SK-N-SH (cell line): ENCODE measurements around the gene ERC1. TPM values are rescaled to one million over a fixed set of nuclear protein-coding genes. Genes with fewer than 3 reads are reported as not detected.

ENCODE experiments used
- CTCF ChIA-PET: fragments of 300-600, 350-600 bp; formaldehyde crosslinking; extraction: SDS; loops from one replicate; lab custom pipeline; 2021; lab: Yijun Ruan, JAX
- POLR2A ChIA-PET: fragments of 350-600 bp; sonication (Branson Sonifier 250); formaldehyde crosslinking; extraction: SDS; loops from one replicate; lab custom pipeline; 2020; ENCODE audit warnings: antibody characterized with exemption, inconsistent platforms; lab: Yijun Ruan, JAX
- DNase-seq: peaks from one replicate; pipeline ENCODE4 v3.0.0; 2012
- H2AFZ ChIP-seq: fragments of 200-600 bp; sonication (generic); 2 replicates; pipeline ENCODE4 v1.8.1; 2016; ENCODE audit warnings: antibody characterized with exemption, mild to moderate bottlenecking, low read depth
- H3F3A ChIP-seq: fragments of 200-600 bp; sonication (generic); replicated peaks from 2 replicates; pipeline ENCODE3; 2016; ENCODE audit warnings: antibody characterized with exemption, mild to moderate bottlenecking; ENCODE audit not compliant: insufficient read depth
- H3K27ac ChIP-seq, 2 experiments: fragments of 200-500 bp in 1 of 2; fragments of 200-600 bp in 1 of 2; sonication (Bioruptor generic) in 1 of 2; sonication (generic), shearing (Covaris generic) in 1 of 2; 2 replicates each; pipeline versions ENCODE4 v1.5.1 to v1.6.1; 2014 to 2016; ENCODE audit warnings: low read depth in 2 of 2, inconsistent platforms in 1 of 2, low read length in 1 of 2, mild to moderate bottlenecking in 1 of 2, mixed read lengths in 1 of 2
- H3K27me3 ChIP-seq: fragments of 200-600 bp; sonication (generic), shearing (Covaris generic); 2 replicates; pipeline ENCODE4 v1.6.1; 2016; ENCODE audit warnings: mixed run types; ENCODE audit not compliant: insufficient read depth
- H3K36me3 ChIP-seq, 2 experiments: fragments of 200-500 bp in 1 of 2; fragments of 200-600 bp in 1 of 2; sonication (Bioruptor generic) in 1 of 2; sonication (generic) in 1 of 2; replicated peaks in 1 of 2; 2 replicates each; pipeline versions ENCODE3 to v1.5.1; 2014 to 2016; ENCODE audit warnings: low read length in 1 of 2, mild to moderate bottlenecking in 1 of 2; ENCODE audit not compliant: insufficient read depth in 2 of 2, control insufficient read depth in 1 of 2
- H3K4me1 ChIP-seq, 2 experiments: fragments of 200-500 bp in 1 of 2; fragments of 200-600 bp in 1 of 2; sonication (Bioruptor generic) in 1 of 2; sonication (generic), shearing (Covaris generic) in 1 of 2; 2 replicates each; pipeline versions ENCODE4 v1.5.1 to v1.6.1; 2014 to 2016; ENCODE audit warnings: low read depth in 1 of 2, low read length in 1 of 2, mixed run types in 1 of 2; ENCODE audit not compliant: insufficient read depth in 2 of 2, control insufficient read depth in 1 of 2
- H3K4me2 ChIP-seq: fragments of 200-600 bp; sonication (generic), shearing (Covaris generic); 2 replicates; pipeline ENCODE4 v1.6.1; 2017; ENCODE audit warnings: mixed run types
- H3K4me3 ChIP-seq, 2 experiments: fragments of 200-500 bp in 1 of 2; fragments of 200-600 bp in 1 of 2; sonication (Bioruptor generic) in 1 of 2; sonication (generic), shearing (Covaris generic) in 1 of 2; 2 replicates each; pipeline versions ENCODE4 v1.5.1 to v1.8.1; 2014 to 2016; ENCODE audit warnings: low read depth in 2 of 2, inconsistent platforms in 1 of 2, low read length in 1 of 2, mild to moderate bottlenecking in 1 of 2, mixed read lengths in 1 of 2, moderate library complexity in 1 of 2
- H3K79me2 ChIP-seq: fragments of 200-600 bp; sonication (generic); 2 replicates; pipeline ENCODE4 v1.8.1; 2017; ENCODE audit warnings: mild to moderate bottlenecking; ENCODE audit not compliant: insufficient read depth
- H3K9ac ChIP-seq: fragments of 200-600 bp; sonication (generic); 2 replicates; pipeline ENCODE4 v1.6.1; 2017; ENCODE audit warnings: mixed run types
- H3K9me2 ChIP-seq: fragments of 200-600 bp; sonication (generic); 2 replicates; pipeline ENCODE4 v1.6.1; 2017; ENCODE audit warnings: mixed run types
- H3K9me3 ChIP-seq: fragments of 200-600 bp; sonication (generic); 2 replicates; pipeline ENCODE4 v1.6.1; 2017; ENCODE audit warnings: mixed run types, mild to moderate bottlenecking, moderate library complexity
- H4K20me1 ChIP-seq: fragments of 200-600 bp; sonication (generic); 2 replicates; pipeline ENCODE4 v1.6.1; 2017; ENCODE audit warnings: mild to moderate bottlenecking, mixed run types; ENCODE audit not compliant: insufficient read depth
- ELF1 ChIP-seq: IDR thresholded peaks from 2 replicates; pipeline ENCODE4 v1.4.0; 2012
- EP300 ChIP-seq, 2 experiments: IDR thresholded peaks; 2 replicates each; pipeline versions ENCODE4 v1.4.0 to v1.6.1; 2012; ENCODE audit warnings: borderline replicate concordance in 1 of 2, low read depth in 1 of 2, low read length in 1 of 2
- EZH2phosphoT487 ChIP-seq: fragments of 200-600 bp; sonication (generic); IDR thresholded peaks from 2 replicates; pipeline ENCODE4 v1.6.1; 2017; ENCODE audit warnings: low read depth, mixed run types, mild to moderate bottlenecking, antibody characterized with exemption, moderate library complexity, borderline replicate concordance
- FOSL2 ChIP-seq: IDR thresholded peaks from 2 replicates; pipeline ENCODE4 v1.4.0; 2012; ENCODE audit warnings: low read depth, mild to moderate bottlenecking, moderate library complexity, borderline replicate concordance
- GABPA ChIP-seq: IDR thresholded peaks from 2 replicates; pipeline ENCODE4 v1.4.0; 2012; ENCODE audit warnings: low read depth, mild to moderate bottlenecking
- JUND ChIP-seq: IDR thresholded peaks from 2 replicates; pipeline ENCODE4 v1.4.0; 2012
- NFIC ChIP-seq: IDR thresholded peaks from 2 replicates; pipeline ENCODE4 v1.4.0; 2012; ENCODE audit warnings: borderline replicate concordance
- RXRA ChIP-seq: IDR thresholded peaks from 2 replicates; pipeline ENCODE4 v1.4.0; 2012; ENCODE audit warnings: low read depth, mild to moderate bottlenecking, borderline replicate concordance
- SIN3A ChIP-seq: IDR thresholded peaks from 2 replicates; pipeline ENCODE4 v1.6.1; 2012; ENCODE audit warnings: low read depth, mild to moderate bottlenecking, low read length, moderate library complexity, borderline replicate concordance
- TCF12 ChIP-seq: IDR thresholded peaks from 2 replicates; pipeline ENCODE4 v1.4.0; 2012
- TEAD4 ChIP-seq: IDR thresholded peaks from 2 replicates; pipeline ENCODE4 v1.4.0; 2012; ENCODE audit warnings: mild to moderate bottlenecking, borderline replicate concordance; ENCODE audit not compliant: insufficient read depth
- WGBS: methylation state at CpG from one replicate; pipeline ENCODE4 v1.1.6; 2017; ENCODE audit warnings: low lambda C conversion rate; 5-methylcytosine and 5-hydroxymethylcytosine counted together
- polyA plus RNA-seq, 3 experiments: library from polyadenylated mRNA; depleted of rRNA; stranded (reverse); fragments of >200 nt; gene quantifications; 2 replicates each; pipeline ENCODE4 v1.2.3, GENCODE V29; 2012
- TF ChIP-seq, protein P1 (sequence below): IDR thresholded peaks from 2 replicates; pipeline ENCODE4; 2012
- TF ChIP-seq, protein P2 (sequence below): IDR thresholded peaks from 2 replicates; pipeline ENCODE4 v1.4.0; 2012; ENCODE audit warnings: low read depth, borderline replicate concordance
- TF ChIP-seq, protein P3 (sequence below): fragments of 150-350 bp; IDR thresholded peaks from 2 replicates; pipeline ENCODE4 v1.6.1; 2016; ENCODE audit warnings: mild to moderate bottlenecking, low read depth, low read length

Gene ERC1
- polyA plus RNA-seq, 1 of the 3 experiments (the other 2 are of a cell fraction), result 7.5 TPM

DNA sequence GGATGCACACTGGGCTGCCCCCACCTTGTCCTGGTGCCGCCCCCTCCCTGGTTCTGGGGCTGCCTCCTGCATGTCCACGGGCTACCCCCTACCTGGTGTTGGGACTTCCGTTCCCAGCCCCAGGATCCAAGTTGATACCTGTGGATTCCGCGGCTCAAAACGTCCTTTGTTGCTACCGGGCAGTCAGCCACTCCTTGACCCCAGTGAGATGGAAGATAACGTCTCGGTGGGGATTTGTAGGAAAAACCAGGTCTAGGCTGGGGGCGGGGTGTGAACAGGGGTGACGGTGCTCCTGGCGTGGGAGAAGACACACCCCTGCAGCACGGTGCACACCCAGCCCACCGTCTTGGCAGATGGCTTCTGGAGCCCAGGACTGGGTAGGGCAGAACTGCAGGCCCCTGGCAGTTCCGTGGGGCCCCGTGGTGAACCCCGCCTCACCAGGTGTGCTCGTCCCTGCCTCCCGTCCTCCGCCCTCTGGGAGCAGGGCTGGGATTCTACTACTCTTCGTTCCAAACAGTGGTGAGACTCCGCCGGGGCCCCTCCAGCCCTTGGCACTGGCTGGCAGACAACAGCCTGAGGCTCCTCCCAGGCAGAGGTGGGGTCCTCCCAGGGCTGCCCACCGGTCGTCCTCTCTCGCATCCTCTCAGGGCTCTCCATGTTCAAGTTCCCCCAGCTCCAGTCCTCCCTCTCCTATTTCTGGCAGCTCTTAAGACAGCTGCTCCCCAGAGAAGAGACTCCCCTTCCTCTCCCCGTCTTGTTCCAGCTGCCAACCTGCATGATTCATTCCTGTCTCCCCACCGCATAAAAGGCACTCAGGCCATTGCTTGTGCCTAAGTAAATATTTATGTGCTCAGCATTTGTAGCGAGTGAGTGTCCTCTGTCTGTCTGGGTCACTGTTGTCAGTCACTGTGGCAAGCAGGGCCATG lies 527.8 kb downstream of the ERC1 start:
- no peak overlapping the region for H2AFZ ChIP-seq
- no peak overlapping the region for H3K9ac ChIP-seq
- H3K27ac ChIP-seq, result peak overlapping the region in 1 of 2 experiments; percentile 55; a peak in 2 of 4 replicates
- H3K4me3 ChIP-seq, result no peak overlapping the region
- no peaks in the 10 kb centered on the region for H3K79me2 ChIP-seq
- no peak for DNase-seq
- H3F3A ChIP-seq, result peaks cover 13% of the 10 kb centered on the region
- peak overlapping the region; percentile 61 for H3K4me2 ChIP-seq
- H3K27me3 ChIP-seq, result no peaks in the 10 kb centered on the region
- no peaks in the 10 kb centered on the region for H3K9me2 ChIP-seq
- ChIA-PET POLR2A (interaction anchor here (0.8 kb wide), 1 partner anchor 110 kb away, joined by 4 read pairs; the partner anchor contains the start of gene WNT5B), CTCF (interaction anchor here (1.7 kb wide), 1 partner anchor 401 kb away, joined by 6 read pairs; no protein-coding TSS in a partner anchor)
- TF ChIP-seq NFIC (peak; percentile 90), SIN3A (peak; percentile 54; the same call in 1 of the 2 replicates), EZH2phosphoT487 (no peak), RXRA (peak; percentile 89), ELF1 (no peak), JUND (peak; percentile 76), TCF12 (peak; percentile 88), GABPA (no peak), TEAD4 (peak; percentile 52; the same call in 1 of the 2 replicates), EP300 (IDR thresholded peaks at IDR 0.05; ENCODE audit: borderline replicate concordance in 1 of 2, low read depth in 1 of 2, low read length in 1 of 2) (peak in 1 of 2 experiments; percentile 63; a peak in 1 of 4 replicates), FOSL2 (peak; percentile 79)
- TF ChIP-seq, protein P1, sequence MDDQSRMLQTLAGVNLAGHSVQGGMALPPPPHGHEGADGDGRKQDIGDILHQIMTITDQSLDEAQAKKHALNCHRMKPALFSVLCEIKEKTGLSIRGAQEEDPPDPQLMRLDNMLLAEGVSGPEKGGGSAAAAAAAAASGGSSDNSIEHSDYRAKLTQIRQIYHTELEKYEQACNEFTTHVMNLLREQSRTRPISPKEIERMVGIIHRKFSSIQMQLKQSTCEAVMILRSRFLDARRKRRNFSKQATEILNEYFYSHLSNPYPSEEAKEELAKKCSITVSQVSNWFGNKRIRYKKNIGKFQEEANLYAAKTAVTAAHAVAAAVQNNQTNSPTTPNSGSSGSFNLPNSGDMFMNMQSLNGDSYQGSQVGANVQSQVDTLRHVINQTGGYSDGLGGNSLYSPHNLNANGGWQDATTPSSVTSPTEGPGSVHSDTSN, result peak; percentile 90
- TF ChIP-seq, protein P2, sequence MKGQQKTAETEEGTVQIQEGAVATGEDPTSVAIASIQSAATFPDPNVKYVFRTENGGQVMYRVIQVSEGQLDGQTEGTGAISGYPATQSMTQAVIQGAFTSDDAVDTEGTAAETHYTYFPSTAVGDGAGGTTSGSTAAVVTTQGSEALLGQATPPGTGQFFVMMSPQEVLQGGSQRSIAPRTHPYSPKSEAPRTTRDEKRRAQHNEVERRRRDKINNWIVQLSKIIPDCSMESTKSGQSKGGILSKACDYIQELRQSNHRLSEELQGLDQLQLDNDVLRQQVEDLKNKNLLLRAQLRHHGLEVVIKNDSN, result no peak
- TF ChIP-seq, protein P3, sequence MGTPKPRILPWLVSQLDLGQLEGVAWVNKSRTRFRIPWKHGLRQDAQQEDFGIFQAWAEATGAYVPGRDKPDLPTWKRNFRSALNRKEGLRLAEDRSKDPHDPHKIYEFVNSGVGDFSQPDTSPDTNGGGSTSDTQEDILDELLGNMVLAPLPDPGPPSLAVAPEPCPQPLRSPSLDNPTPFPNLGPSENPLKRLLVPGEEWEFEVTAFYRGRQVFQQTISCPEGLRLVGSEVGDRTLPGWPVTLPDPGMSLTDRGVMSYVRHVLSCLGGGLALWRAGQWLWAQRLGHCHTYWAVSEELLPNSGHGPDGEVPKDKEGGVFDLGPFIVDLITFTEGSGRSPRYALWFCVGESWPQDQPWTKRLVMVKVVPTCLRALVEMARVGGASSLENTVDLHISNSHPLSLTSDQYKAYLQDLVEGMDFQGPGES, result no peak
- peaks cover 5 to 17% of the 10 kb centered on the region in 2 experiments; a peak in 3 of 4 replicates for H3K4me1 ChIP-seq
- 65% methylated on average over 22 of the region's 29 CpGs for WGBS
- H4K20me1 ChIP-seq, result no peaks in the 10 kb centered on the region
- H3K36me3 ChIP-seq, result peaks cover 0 to 4% of the 10 kb centered on the region in 2 experiments
- no peaks in the 10 kb centered on the region for H3K9me3 ChIP-seq
